GM12872 (cell line): ENCODE measurements around the gene TCF4.

Experiments used
- TF ChIP-seq, protein P1 (sequence below): IDR thresholded peaks from 3 replicates; pipeline ENCODE4 v1.5.1; 2011; ENCODE audit warnings: low read depth, mild to moderate bottlenecking, low read length, moderate library complexity; ENCODE audit not compliant: insufficient read depth

The TCF4 gene

DNA sequence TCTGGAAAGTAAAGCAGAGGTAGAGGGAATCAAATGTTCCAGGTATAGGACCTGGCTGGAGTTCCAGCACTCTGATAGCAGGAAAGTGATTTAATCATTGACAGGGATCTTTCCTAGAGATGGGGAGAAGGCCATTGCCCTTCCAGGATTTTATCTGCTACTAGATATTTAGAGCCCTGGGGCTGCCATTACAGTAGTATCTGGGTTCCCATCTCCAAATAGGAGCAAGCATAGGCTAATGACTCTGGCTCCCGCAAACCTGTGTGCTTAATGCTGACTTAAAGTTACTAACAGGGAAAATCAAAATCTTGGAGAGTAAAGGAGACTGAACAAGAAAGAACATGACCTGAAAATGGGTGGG lies 331.1 kb downstream of the TCF4 start:
- TF ChIP-seq, protein P1, sequence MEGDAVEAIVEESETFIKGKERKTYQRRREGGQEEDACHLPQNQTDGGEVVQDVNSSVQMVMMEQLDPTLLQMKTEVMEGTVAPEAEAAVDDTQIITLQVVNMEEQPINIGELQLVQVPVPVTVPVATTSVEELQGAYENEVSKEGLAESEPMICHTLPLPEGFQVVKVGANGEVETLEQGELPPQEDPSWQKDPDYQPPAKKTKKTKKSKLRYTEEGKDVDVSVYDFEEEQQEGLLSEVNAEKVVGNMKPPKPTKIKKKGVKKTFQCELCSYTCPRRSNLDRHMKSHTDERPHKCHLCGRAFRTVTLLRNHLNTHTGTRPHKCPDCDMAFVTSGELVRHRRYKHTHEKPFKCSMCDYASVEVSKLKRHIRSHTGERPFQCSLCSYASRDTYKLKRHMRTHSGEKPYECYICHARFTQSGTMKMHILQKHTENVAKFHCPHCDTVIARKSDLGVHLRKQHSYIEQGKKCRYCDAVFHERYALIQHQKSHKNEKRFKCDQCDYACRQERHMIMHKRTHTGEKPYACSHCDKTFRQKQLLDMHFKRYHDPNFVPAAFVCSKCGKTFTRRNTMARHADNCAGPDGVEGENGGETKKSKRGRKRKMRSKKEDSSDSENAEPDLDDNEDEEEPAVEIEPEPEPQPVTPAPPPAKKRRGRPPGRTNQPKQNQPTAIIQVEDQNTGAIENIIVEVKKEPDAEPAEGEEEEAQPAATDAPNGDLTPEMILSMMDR: no peak

DNA sequence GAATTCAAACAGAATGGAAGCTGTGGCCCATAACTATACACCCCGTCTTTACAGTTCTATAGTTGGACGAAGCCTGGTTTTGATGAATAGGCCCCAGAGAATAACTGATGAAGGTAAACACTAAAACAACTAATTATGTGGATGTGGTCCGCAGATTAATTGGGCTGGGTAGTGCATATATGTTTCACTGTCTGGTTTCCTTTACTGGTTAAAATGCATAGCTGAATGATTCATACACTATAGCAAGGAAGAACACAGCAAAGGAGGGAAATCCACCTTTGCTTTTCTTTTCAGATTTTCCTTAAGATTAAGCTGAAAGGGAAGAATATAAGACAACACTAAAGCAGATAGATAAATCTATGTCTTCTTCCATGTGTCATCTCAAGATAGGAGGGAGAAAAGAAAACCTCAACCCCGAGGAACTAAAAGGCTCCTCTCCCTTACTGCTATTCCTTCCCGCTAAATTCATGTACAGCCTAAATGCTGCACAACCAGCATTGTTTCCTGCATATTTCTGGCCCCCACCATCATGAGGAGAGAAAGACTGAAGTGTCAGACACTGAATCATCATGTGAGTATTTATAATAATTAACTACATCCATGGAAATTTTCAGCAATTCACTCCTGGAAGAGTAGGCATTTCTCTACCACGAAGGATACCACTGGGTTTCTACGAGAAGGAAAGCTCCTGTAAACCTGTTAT lies 331.6 kb downstream of the TCF4 start:
- TF ChIP-seq, protein P1: no peak

DNA sequence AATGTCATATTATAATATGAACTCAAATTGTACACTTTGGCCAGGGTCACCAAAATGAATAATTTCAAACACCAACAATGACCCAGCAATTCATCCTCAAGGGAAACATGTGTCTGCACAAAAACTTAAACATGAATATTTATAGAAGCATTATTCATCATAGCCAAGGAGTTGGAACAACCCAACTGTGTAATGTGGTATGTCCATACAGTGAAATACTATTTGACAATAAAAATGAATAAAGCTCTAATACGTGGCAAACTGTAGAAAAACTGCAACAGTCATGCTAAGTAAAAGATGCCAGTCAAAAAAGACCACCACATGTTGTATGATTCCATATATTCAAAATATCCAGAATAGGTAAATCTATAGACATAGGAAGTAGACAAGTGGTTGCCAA lies 334.2 kb downstream of the TCF4 start:
- TF ChIP-seq, protein P1: no peak

DNA sequence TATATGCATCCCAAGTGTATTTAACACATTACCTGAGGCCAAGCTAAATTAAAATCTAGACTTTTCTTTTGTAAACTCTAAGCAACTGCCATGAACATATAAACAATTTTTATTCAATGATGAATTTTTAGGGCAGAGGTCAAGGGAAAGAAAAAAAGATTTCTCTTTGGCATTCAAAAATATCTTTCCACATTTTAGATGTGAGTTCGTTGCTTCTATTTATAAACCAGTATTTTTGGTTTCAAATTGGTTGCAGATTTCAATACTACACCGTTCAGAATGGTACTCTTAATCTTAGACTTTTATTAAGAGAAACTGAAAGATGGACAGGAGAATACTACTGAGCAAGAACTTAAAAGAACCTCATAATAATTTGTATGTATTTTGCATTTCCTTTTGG lies 335.1 kb downstream of the TCF4 start:
- TF ChIP-seq, protein P1: no peak

DNA sequence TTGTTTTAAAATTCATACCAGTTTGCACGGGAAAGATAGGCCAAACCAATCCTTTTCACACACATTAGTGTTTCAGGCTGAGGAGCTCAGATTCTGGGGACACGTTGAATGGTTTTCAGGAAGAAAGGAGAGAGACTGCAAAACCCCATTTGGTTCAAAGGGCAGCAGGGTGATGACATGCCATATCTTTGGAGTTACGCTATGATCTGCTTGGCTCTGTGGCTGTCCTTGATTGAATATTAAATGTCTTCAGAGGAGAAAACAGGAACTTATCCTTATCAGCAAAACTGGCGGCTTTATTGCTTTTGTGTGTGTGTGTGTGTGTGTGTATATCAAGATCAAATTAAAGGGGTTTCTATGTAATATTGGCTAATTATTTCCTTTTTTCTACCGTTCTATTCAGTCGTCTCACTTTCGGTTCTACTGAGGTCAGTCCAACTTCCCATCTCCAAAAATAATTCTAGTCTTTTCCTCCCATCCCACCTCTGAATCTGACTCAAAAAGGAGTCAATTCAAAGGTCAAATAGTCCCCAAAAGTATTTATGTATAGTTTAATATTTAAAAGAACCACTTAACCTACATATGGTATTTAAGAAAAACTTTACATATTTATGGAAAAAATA lies 335.8 kb downstream of the TCF4 start:
- TF ChIP-seq, protein P1: no peak

DNA sequence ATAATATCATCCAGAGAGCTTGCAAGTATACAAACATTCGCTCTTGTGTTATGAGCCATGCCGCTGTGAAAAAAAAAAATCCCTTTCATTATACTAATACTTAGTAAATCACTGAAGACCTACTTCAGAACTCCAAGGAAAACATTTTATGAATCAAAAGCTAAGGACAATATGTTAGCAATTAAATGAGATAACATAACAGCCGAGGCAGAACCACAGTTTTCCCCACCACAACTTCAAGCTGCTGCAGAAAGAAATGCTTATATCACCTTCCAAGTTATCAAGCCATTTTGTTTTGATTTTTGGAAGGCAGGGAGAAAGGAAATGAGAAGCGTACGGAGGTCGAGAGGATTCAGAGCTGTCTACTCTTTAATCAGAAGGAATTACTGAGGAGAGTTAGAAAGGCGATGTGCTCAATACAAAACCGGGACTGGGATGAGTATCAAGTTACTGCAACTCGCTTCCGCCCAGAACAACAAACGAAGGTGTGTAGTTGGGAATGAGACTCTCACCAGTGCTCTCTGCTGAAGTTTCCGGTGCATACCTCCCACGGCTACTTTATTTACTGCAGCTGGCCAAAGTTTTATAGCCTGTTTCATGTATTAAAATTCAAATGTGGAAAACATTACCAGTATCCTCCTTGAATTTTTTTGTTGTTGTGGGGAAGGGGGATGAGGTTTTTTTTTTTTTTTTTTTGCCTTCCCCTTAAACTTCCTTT lies 336.6 kb downstream of the TCF4 start:
- TF ChIP-seq, protein P1: no peak

DNA sequence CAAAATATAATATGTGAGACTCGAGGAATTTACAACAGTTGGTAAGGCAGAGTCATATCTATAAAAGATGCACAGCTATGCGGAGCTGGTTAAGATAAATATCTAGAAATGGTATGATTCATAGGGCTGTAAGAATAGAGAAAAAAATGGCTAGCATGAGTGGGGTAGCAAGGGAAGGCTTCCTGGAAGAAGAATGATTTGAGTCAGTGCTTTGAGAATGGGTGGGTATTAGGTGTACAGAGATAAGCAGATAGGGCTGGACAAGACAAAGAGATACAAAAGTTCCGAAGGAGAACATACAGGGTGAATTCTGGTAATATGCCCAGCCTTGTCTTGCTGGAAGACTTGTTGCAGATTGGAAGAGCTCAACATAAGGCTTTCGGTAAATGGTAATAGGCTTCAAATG lies 337.2 kb downstream of the TCF4 start:
- TF ChIP-seq, protein P1: no peak
